Keratinocyte (primary cell): ENCODE measurements around the gene HBD. TPM values are rescaled to one million over a fixed set of nuclear protein-coding genes. Genes with fewer than 3 reads are reported as not detected.

Experiments
- DNase-seq: peaks from one replicate; pipeline ENCODE4 v3.0.0-alpha.2; 2011; ENCODE audit warnings: low read depth, missing footprints, low spot score
- FAIRE-seq: peaks from 2 replicates; lab custom pipeline; 2011; peaks lifted over from hg19 to GRCh38; lab: Jason Lieb, UNC
- H2AFZ ChIP-seq: 2 replicates; pipeline ENCODE4 v1.6.0; 2012; ENCODE audit warnings: low read length, control low read depth, inconsistent platforms; ENCODE audit not compliant: control insufficient read depth
- H3K27ac ChIP-seq: 2 replicates; pipeline ENCODE4 v1.5.1; 2011; ENCODE audit warnings: low read length; ENCODE audit not compliant: control insufficient read depth, insufficient read depth
- H3K27me3 ChIP-seq: 3 replicates; pipeline ENCODE4 v1.6.0; 2011; ENCODE audit warnings: low read length; ENCODE audit not compliant: control insufficient read depth, insufficient read depth; ENCODE audit errors: extremely low read depth
- H3K36me3 ChIP-seq, 2 experiments: 2 replicates in 1 of 2; 3 replicates in 1 of 2; pipeline ENCODE4 v1.5.1; 2011; ENCODE audit warnings: low read length in 2 of 2, mild to moderate bottlenecking in 1 of 2; ENCODE audit not compliant: control insufficient read depth in 2 of 2, insufficient read depth in 2 of 2; ENCODE audit errors: extremely low read depth in 1 of 2
- H3K4me1 ChIP-seq: 3 replicates; pipeline ENCODE4 v1.5.1; 2011; ENCODE audit warnings: low read length; ENCODE audit not compliant: control insufficient read depth, insufficient read depth; ENCODE audit errors: extremely low read depth
- H3K4me2 ChIP-seq: 3 replicates; pipeline ENCODE4 v1.6.0; 2011; ENCODE audit warnings: low read depth, low read length; ENCODE audit not compliant: control insufficient read depth, insufficient read depth; ENCODE audit errors: extremely low read depth
- H3K4me3 ChIP-seq, 3 experiments: fragments of 200-600 bp in 1 of 3; sonication (generic) in 1 of 3; 2 replicates in 2 of 3; 3 replicates in 1 of 3; pipeline ENCODE4 v1.5.1; 2011 to 2016; ENCODE audit warnings: low read length in 3 of 3, mild to moderate bottlenecking in 3 of 3, control low read depth in 2 of 3, inconsistent platforms in 1 of 3, low read depth in 1 of 3, mixed read lengths in 1 of 3, mixed run types in 1 of 3, moderate library complexity in 1 of 3; ENCODE audit not compliant: control insufficient read depth in 2 of 3, insufficient read depth in 2 of 3; ENCODE audit errors: extremely low read depth in 1 of 3
- H3K79me2 ChIP-seq: 2 replicates; pipeline ENCODE4 v1.6.0; 2012; ENCODE audit warnings: low read length; ENCODE audit not compliant: control insufficient read depth, insufficient read depth
- H3K9ac ChIP-seq: 3 replicates; pipeline ENCODE4 v1.6.0; 2011; ENCODE audit warnings: low read length; ENCODE audit not compliant: control insufficient read depth, insufficient read depth; ENCODE audit errors: extremely low read depth
- H3K9me1 ChIP-seq: 3 replicates; pipeline ENCODE4 v1.6.0; 2011; ENCODE audit warnings: low read length; ENCODE audit not compliant: control insufficient read depth, insufficient read depth; ENCODE audit errors: extremely low read depth
- H3K9me3 ChIP-seq: 2 replicates; pipeline ENCODE4 v1.5.1; 2012; ENCODE audit warnings: low read depth, low read length; ENCODE audit not compliant: control insufficient read depth
- H4K20me1 ChIP-seq: 3 replicates; pipeline ENCODE4 v1.6.0; 2011; ENCODE audit warnings: low read length; ENCODE audit not compliant: control insufficient read depth, insufficient read depth; ENCODE audit errors: extremely low read depth
- EZH2 ChIP-seq: IDR thresholded peaks from one replicate; pipeline ENCODE4 v1.6.1; 2012; ENCODE audit warnings: inconsistent platforms, mild to moderate bottlenecking, low read length, moderate library complexity
- dilution Hi-C: fragments of 300-500 bp; cut with MboI; formaldehyde crosslinking; loops from one replicate; pipeline ENCODE4 v1.7.0; 2020; ENCODE audit warnings: low sequenced_read_pairs; ENCODE audit not compliant: extremely low pct_ligation_motif_present
- polyA plus RNA-seq, 5 experiments: library from polyadenylated mRNA; depleted of rRNA in 3 of 5; stranded (reverse) in 3 of 5; stranded (forward) in 1 of 5; unstranded in 1 of 5; fragments of >200 nt; gene quantifications; 1 replicate in 1 of 5; 2 replicates in 3 of 5; 3 replicates in 1 of 5; pipeline versions ENCODE4 v1.2.1 to v1.2.3, GENCODE V29; 2011 to 2012; ENCODE audit warnings: missing spikeins in 2 of 5, low read depth in 1 of 5, low replicate concordance in 1 of 5
- TF ChIP-seq, protein P1 (sequence below), 3 experiments: IDR thresholded peaks in 1 of 3; conservative IDR thresholded peaks in 1 of 3; optimal IDR thresholded peaks in 1 of 3; 2 replicates in 2 of 3; 3 replicates in 1 of 3; pipeline versions ENCODE3 to v1.5.1; 2011; ENCODE audit warnings: low read length in 3 of 3, mild to moderate bottlenecking in 3 of 3, moderate library complexity in 2 of 3, control low read depth in 1 of 3, inconsistent platforms in 1 of 3; ENCODE audit not compliant: insufficient read depth in 2 of 3; ENCODE audit errors: extremely low read depth in 1 of 3

HBD gene
- polyA plus RNA-seq, 1 donor (not counting 4 experiments of a cell fraction or from before 2014, with no cell fraction given): not detected

DNA sequence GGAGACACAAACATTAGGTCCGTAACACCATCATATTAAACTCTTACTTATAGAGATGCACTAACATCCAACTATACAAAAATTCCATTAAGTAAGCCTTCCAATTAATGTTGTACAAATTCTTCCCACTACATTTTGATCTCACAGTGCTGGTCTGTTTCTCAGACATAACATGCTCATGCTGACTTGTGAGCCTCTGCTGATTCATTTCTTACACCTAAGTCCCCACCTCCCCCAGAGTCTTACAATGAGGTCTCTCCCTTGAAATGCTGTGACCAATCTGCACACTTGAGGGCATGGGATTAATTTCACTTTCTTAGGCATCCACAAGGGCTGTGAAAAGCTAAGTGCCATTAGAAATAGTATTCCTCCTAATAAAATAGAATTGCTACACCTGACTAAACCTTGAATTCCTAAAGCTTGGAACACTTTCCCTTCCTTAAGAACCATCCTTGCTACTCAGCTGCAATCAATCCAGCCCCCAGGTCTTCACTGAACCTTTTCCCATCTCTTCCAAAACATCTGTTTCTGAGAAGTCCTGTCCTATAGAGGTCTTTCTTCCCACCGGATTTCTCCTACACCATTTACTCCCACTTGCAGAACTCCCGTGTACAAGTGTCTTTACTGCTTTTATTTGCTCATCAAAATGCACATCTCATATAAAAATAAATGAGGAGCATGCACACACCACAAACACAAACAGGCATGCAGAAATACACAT, 13.3 kb upstream of the HBD start:
- Histone ChIP-seq H3K9ac (no peak overlapping the region), H3K4me1 (no peaks in the 10 kb centered on the region), H3K9me3 (no peaks in the 10 kb centered on the region), H3K27me3 (no peaks in the 10 kb centered on the region), H3K4me3 (no peak overlapping the region), H2AFZ (no peak overlapping the region), H3K9me1 (no peaks in the 10 kb centered on the region), H4K20me1 (no peaks in the 10 kb centered on the region), H3K36me3 (no peaks in the 10 kb centered on the region), H3K27ac (no peak overlapping the region), H3K4me2 (no peak overlapping the region), H3K79me2 (no peaks in the 10 kb centered on the region)
- no peak for FAIRE-seq
- DNase-seq: no peak
- TF ChIP-seq, protein P1, sequence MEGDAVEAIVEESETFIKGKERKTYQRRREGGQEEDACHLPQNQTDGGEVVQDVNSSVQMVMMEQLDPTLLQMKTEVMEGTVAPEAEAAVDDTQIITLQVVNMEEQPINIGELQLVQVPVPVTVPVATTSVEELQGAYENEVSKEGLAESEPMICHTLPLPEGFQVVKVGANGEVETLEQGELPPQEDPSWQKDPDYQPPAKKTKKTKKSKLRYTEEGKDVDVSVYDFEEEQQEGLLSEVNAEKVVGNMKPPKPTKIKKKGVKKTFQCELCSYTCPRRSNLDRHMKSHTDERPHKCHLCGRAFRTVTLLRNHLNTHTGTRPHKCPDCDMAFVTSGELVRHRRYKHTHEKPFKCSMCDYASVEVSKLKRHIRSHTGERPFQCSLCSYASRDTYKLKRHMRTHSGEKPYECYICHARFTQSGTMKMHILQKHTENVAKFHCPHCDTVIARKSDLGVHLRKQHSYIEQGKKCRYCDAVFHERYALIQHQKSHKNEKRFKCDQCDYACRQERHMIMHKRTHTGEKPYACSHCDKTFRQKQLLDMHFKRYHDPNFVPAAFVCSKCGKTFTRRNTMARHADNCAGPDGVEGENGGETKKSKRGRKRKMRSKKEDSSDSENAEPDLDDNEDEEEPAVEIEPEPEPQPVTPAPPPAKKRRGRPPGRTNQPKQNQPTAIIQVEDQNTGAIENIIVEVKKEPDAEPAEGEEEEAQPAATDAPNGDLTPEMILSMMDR (optimal IDR thresholded peaks at IDR 0.05 in 1 of 3, IDR thresholded peaks at IDR 0.05 in 1 of 3, conservative IDR thresholded peaks at IDR 0.05 in 1 of 3; ENCODE audit: extremely low read depth in 1 of 3, insufficient read depth in 2 of 3, low read length in 3 of 3): no peak
- TF ChIP-seq EZH2: no peak
- dilution Hi-C loops: no loop called here

DNA sequence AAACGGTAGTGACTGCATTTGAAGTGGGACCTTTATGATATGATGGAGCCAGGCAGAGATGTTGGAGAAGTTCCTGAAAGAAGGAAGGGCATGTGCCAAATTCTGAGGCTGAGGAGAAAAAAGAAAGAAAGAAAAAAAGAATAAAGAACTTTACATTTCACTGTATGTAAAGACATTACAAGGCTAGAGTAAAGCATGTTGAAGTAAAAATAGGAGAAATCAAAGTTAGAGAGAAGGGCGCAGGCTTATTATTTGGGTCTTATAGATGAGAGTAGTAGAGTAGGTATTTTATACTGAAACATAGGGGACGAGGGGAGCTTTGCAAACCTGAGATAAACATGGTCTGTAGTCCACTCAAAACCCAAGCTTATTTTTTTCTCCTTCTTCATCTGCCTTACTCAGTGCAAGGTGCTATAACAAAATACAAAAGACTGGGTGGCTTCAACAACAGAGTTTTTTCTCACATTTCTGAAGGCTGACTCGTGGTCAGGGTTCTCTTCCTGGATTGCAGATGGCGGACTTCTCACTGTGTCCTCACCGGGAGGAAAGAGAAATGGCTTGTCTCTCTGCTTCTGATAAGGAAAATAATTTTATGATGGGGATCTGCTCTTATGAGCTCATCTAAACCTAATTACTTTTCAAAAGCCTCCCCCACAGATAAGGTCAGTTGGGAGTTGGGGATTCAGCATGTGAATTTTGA, 12.6 kb upstream of the HBD start:
- H3K27me3 ChIP-seq: no peaks in the 10 kb centered on the region
- H3K4me2 ChIP-seq: no peak overlapping the region
- H3K9ac ChIP-seq: no peak overlapping the region
- FAIRE-seq (no peak), DNase-seq (no peak)
- no peaks in the 10 kb centered on the region for H3K79me2 ChIP-seq
- H3K36me3 ChIP-seq: no peaks in the 10 kb centered on the region
- no peak overlapping the region for H3K27ac ChIP-seq
- H3K4me1 ChIP-seq: no peaks in the 10 kb centered on the region
- no peaks in the 10 kb centered on the region for H3K9me1 ChIP-seq
- H4K20me1 ChIP-seq: no peaks in the 10 kb centered on the region
- no peak for TF ChIP-seq EZH2
- TF ChIP-seq, protein P1 (optimal IDR thresholded peaks at IDR 0.05 in 1 of 3, IDR thresholded peaks at IDR 0.05 in 1 of 3, conservative IDR thresholded peaks at IDR 0.05 in 1 of 3; ENCODE audit: extremely low read depth in 1 of 3, insufficient read depth in 2 of 3, low read length in 3 of 3): no peak
- no peaks in the 10 kb centered on the region for H3K9me3 ChIP-seq
- dilution Hi-C loops: no loop called here
- no peak overlapping the region for H3K4me3 ChIP-seq
- no peak overlapping the region for H2AFZ ChIP-seq
